ENCODE measurements around the gene WASHC4. TPM values are rescaled to one million over a fixed set of nuclear protein-coding genes. Genes with fewer than 3 reads are reported as not detected.

WASHC4 gene
- polyA plus RNA-seq, 2 of the 4 experiments (the other 2 are of a cell fraction): 26.5 to 67.6 TPM

DNA sequence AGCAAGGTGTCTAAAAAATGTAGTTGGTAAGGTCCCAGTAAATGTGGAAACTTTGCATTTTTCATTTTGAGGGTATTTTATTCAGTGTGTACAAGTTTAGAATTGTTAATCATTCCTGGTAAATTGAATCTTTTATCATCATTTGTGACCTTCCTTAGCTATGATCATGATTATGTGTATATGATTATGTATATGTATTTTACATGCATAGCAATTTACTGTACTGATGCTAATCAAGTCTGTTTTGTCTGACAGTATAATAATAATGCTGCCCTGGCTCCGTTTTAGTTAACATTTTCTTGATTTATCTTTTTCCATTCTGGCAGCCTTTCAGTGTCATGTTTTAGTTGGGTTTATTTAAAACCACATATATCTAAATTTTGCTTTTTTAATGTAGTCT is 9.4 kb downstream of the WASHC4 start (continued):
- TF ChIP-seq, protein P1, sequence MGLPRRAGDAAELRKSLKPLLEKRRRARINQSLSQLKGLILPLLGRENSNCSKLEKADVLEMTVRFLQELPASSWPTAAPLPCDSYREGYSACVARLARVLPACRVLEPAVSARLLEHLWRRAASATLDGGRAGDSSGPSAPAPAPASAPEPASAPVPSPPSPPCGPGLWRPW (IDR thresholded peaks at IDR 0.05): no peak
- TF ChIP-seq FOSL2 (IDR thresholded peaks at IDR 0.05) (no peak), FOSL2 (CRISPR knock-in tag; IDR thresholded peaks at IDR 0.05) (no peak), JUNB (IDR thresholded peaks at IDR 0.05) (no peak)
- TF ChIP-seq, protein P2, sequence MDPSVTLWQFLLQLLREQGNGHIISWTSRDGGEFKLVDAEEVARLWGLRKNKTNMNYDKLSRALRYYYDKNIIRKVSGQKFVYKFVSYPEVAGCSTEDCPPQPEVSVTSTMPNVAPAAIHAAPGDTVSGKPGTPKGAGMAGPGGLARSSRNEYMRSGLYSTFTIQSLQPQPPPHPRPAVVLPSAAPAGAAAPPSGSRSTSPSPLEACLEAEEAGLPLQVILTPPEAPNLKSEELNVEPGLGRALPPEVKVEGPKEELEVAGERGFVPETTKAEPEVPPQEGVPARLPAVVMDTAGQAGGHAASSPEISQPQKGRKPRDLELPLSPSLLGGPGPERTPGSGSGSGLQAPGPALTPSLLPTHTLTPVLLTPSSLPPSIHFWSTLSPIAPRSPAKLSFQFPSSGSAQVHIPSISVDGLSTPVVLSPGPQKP (IDR thresholded peaks at IDR 0.05; ENCODE audit: low read depth, low read length): no peak

DNA sequence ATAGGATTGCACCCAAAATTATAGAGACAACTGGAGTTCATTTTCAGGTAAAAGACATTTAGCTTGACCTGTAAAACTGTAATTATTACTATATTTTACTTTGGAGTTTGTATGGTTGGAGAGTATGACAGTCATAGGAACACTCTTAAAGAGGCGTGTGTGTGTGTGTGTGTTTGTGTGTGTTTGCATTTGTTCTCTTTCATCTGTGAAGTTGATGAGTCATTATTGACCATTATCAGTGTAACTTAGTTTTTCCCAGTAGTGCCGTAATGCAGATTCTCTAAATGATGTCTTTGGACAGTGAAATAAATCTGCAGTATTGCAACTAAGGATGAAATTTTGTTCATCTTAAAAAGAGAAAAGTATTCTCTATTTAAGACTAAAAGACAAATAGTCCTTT is 13.0 kb downstream of the WASHC4 start:
- 20% methylated on average over 2 of the region's 2 CpGs for WGBS (ENCODE audit: missing lambda C conversion rate)
- ChIA-PET POLR2A (no interaction called here), CTCF (no interaction called here)
- Histone ChIP-seq H3K9me3 (no peaks in the 10 kb centered on the region), H3K4me1 (peaks cover 15% of the 10 kb centered on the region), H3K4me3 (no peak overlapping the region), H3K4me2 (peak overlapping the region; percentile 38; the same call in 2 of the 3 replicates), H3K27ac (no peak overlapping the region)
- ATAC-seq: peak in 1 of 2 experiments; percentile 67; a peak in 3 of 6 replicates
- no peak for FAIRE-seq
- peak in 1 of 2 experiments; percentile 65 for DNase-seq (ENCODE audit: low read depth in 1 of 2, low spot score in 1 of 2)
- TF ChIP-seq NFE2L2 (conservative IDR thresholded peaks at IDR 0.05; ENCODE audit: low read length): peak; percentile 39; the same call in 1 of the 2 replicates
- TF ChIP-seq EHF (CRISPR knock-in tag; IDR thresholded peaks at IDR 0.05): no peak
- peak; percentile 40; the same call in 1 of the 2 replicates for TF ChIP-seq JUNB (IDR thresholded peaks at IDR 0.05)
- 0 out of 2 replicates have a peak, but pooled peaks have one; percentile 29 for TF ChIP-seq FOSL2 (IDR thresholded peaks at IDR 0.05)
- peak; percentile 89 for TF ChIP-seq FOSL2 (CRISPR knock-in tag; IDR thresholded peaks at IDR 0.05)
- no peak for TF ChIP-seq SMC3 (IDR thresholded peaks at IDR 0.05)
- TF ChIP-seq RCOR1 (IDR thresholded peaks at IDR 0.05; ENCODE audit: low read depth, low read length): no peak
- TF ChIP-seq CBX2 (IDR thresholded peaks at IDR 0.05; ENCODE audit: borderline replicate concordance, low read depth): no peak
- peak; percentile 73 for TF ChIP-seq MAFK (IDR thresholded peaks at IDR 0.05; ENCODE audit: partially characterized antibody)
- no peak for TF ChIP-seq FOSB (CRISPR knock-in tag; IDR thresholded peaks at IDR 0.05)
- TF ChIP-seq, protein P3, sequence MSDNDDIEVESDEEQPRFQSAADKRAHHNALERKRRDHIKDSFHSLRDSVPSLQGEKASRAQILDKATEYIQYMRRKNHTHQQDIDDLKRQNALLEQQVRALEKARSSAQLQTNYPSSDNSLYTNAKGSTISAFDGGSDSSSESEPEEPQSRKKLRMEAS (IDR thresholded peaks at IDR 0.05): no peak

DNA sequence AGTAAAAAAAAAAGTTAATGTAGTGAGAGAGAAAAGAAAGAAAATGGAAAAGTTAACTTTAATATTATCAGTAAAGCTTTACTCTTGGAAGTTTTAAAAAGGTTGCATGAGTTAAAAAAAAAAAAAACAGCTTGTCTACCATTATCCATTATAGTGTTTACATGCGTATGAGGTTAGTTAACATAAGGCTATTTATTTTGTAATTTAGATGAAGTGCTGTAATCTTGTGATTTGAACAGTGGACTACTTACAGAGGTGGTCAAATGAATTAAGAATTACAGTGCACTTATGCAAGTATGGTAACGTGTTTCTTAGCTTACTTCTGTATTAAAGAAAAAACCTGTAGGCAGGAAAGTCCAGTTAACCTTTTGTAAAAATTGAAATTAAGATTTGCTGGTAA is 30.7 kb downstream of the WASHC4 start:
- FAIRE-seq (peak; percentile 32), DNase-seq (ENCODE audit: low read depth in 1 of 2, low spot score in 1 of 2) (no peak), ATAC-seq (no peak)
- ChIA-PET POLR2A (no interaction called here), CTCF (no interaction called here)
- H3K27ac ChIP-seq: no peak overlapping the region
- 93% methylated on average over 2 of the region's 2 CpGs for WGBS (ENCODE audit: missing lambda C conversion rate)
- TF ChIP-seq, protein P4, sequence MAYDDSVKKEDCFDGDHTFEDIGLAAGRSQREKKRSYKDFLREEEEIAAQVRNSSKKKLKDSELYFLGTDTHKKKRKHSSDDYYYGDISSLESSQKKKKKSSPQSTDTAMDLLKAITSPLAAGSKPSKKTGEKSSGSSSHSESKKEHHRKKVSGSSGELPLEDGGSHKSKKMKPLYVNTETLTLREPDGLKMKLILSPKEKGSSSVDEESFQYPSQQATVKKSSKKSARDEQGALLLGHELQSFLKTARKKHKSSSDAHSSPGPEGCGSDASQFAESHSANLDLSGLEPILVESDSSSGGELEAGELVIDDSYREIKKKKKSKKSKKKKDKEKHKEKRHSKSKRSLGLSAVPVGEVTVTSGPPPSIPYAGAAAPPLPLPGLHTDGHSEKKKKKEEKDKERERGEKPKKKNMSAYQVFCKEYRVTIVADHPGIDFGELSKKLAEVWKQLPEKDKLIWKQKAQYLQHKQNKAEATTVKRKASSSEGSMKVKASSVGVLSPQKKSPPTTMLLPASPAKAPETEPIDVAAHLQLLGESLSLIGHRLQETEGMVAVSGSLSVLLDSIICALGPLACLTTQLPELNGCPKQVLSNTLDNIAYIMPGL (CRISPR knock-in tag; IDR thresholded peaks at IDR 0.05; ENCODE audit: borderline replicate concordance): no peak
- no peak for TF ChIP-seq EHF (CRISPR knock-in tag; IDR thresholded peaks at IDR 0.05)
- no peak for TF ChIP-seq SMC3 (IDR thresholded peaks at IDR 0.05)
- TF ChIP-seq, protein P5, sequence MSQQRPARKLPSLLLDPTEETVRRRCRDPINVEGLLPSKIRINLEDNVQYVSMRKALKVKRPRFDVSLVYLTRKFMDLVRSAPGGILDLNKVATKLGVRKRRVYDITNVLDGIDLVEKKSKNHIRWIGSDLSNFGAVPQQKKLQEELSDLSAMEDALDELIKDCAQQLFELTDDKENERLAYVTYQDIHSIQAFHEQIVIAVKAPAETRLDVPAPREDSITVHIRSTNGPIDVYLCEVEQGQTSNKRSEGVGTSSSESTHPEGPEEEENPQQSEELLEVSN (IDR thresholded peaks at IDR 0.05; ENCODE audit: borderline replicate concordance, low read depth): no peak
- TF ChIP-seq SREBF2 (IDR thresholded peaks at IDR 0.05): no peak
- no peak for TF ChIP-seq RAD21 (conservative IDR thresholded peaks at IDR 0.05 in 1 of 2, IDR thresholded peaks at IDR 0.05 in 1 of 2)
- TF ChIP-seq KDM1A (IDR thresholded peaks at IDR 0.05; ENCODE audit: low read depth): no peak
- no peak for TF ChIP-seq ZSCAN20 (CRISPR knock-in tag; IDR thresholded peaks at IDR 0.05)
- no peak for TF ChIP-seq MYC (IDR thresholded peaks at IDR 0.05; ENCODE audit: borderline replicate concordance, low read length)
- no peak for TF ChIP-seq TFCP2L1 (CRISPR knock-in tag; IDR thresholded peaks at IDR 0.05)
- no peak for TF ChIP-seq GATA3 (IDR thresholded peaks at IDR 0.05; ENCODE audit: borderline replicate concordance)
- TF ChIP-seq, protein P6, sequence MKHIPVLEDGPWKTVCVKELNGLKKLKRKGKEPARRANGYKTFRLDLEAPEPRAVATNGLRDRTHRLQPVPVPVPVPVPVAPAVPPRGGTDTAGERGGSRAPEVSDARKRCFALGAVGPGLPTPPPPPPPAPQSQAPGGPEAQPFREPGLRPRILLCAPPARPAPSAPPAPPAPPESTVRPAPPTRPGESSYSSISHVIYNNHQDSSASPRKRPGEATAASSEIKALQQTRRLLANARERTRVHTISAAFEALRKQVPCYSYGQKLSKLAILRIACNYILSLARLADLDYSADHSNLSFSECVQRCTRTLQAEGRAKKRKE (CRISPR knock-in tag; IDR thresholded peaks at IDR 0.05; ENCODE audit: low read depth): no peak
- TF ChIP-seq KDM5A (IDR thresholded peaks at IDR 0.05): no peak
- no peaks in the 10 kb centered on the region for H3K9me3 ChIP-seq
- H3K4me2 ChIP-seq: no peak overlapping the region
- no peaks in the 10 kb centered on the region for H3K4me1 ChIP-seq
- H3K4me3 ChIP-seq: no peak overlapping the region
